ENCODE results near the gene NRXN3.

The NRXN3 gene

GRCh38 chr14:78450669-78451318 lies 280.6 kb downstream of the NRXN3 start:
- Histone ChIP-seq H3K36me3 (ENCODE audit: low read depth) (no peaks in the 10 kb centered on the region), H3K4me1 (ENCODE audit: insufficient read depth, poor library complexity, severe bottlenecking) (no peaks in the 10 kb centered on the region), H3K9me3 (ENCODE audit: severe bottlenecking) (no peaks in the 10 kb centered on the region), H3K27me3 (ENCODE audit: insufficient read depth, poor library complexity, severe bottlenecking) (no peaks in the 10 kb centered on the region), H3K27ac (ENCODE audit: poor library complexity, severe bottlenecking) (no peak overlapping the region), H3K4me3 (ENCODE audit: severe bottlenecking) (no peak overlapping the region)
- ATAC-seq (ENCODE audit: low read depth) (no peak), DNase-seq (ENCODE audit: low spot score) (no peak)
- TF ChIP-seq CTCF (IDR thresholded peaks at IDR 0.05; ENCODE audit: poor library complexity, severe bottlenecking), result no peak

DNA sequence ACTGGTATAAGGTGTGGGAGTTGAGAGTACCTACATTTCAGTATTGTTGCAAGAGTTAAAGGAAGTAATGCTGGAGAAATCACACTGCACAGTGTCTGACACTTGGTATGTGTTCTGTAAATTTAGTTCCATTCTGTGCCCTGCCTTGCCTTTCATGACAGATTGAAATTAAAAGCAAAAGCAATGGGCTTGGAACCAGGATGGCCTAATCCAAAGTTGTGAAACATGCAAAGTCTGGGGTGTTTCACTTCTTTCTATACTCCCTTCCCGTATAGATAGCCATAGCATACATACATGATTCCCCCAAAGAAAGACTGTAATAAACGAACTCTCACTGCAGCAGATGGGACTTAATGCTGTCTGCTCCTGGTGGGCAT lies 281.1 kb downstream of the NRXN3 start:
- Histone ChIP-seq H3K27ac (ENCODE audit: poor library complexity, severe bottlenecking) (no peak overlapping the region), H3K4me3 (ENCODE audit: severe bottlenecking) (no peak overlapping the region), H3K9me3 (ENCODE audit: severe bottlenecking) (no peaks in the 10 kb centered on the region), H3K4me1 (ENCODE audit: insufficient read depth, poor library complexity, severe bottlenecking) (no peaks in the 10 kb centered on the region), H3K27me3 (ENCODE audit: insufficient read depth, poor library complexity, severe bottlenecking) (no peaks in the 10 kb centered on the region), H3K36me3 (ENCODE audit: low read depth) (no peaks in the 10 kb centered on the region)
- no peak for ATAC-seq (ENCODE audit: low read depth)
- no peak for TF ChIP-seq CTCF (IDR thresholded peaks at IDR 0.05; ENCODE audit: poor library complexity, severe bottlenecking)
- no peak for DNase-seq (ENCODE audit: low spot score)

GRCh38 chr14:78455896-78456435 lies 285.8 kb downstream of the NRXN3 start:
- DNase-seq (ENCODE audit: low spot score) (no peak), ATAC-seq (ENCODE audit: low read depth) (no peak)
- H3K36me3 ChIP-seq (ENCODE audit: low read depth), result no peaks in the 10 kb centered on the region
- H3K9me3 ChIP-seq (ENCODE audit: severe bottlenecking), result no peaks in the 10 kb centered on the region
- peaks cover 6% of the 10 kb centered on the region for H3K27me3 ChIP-seq (ENCODE audit: insufficient read depth, poor library complexity, severe bottlenecking)
- H3K27ac ChIP-seq (ENCODE audit: poor library complexity, severe bottlenecking), result no peak overlapping the region
- H3K4me3 ChIP-seq (ENCODE audit: severe bottlenecking), result no peak overlapping the region
- TF ChIP-seq CTCF (IDR thresholded peaks at IDR 0.05; ENCODE audit: poor library complexity, severe bottlenecking), result no peak
- H3K4me1 ChIP-seq (ENCODE audit: insufficient read depth, poor library complexity, severe bottlenecking), result no peaks in the 10 kb centered on the region

GRCh38 chr14:78469947-78470346 lies 299.8 kb downstream of the NRXN3 start:
- Histone ChIP-seq H3K36me3 (ENCODE audit: low read depth) (no peaks in the 10 kb centered on the region), H3K27ac (ENCODE audit: poor library complexity, severe bottlenecking) (no peak overlapping the region), H3K4me3 (ENCODE audit: severe bottlenecking) (no peak overlapping the region), H3K27me3 (ENCODE audit: insufficient read depth, poor library complexity, severe bottlenecking) (peaks cover 5% of the 10 kb centered on the region), H3K9me3 (ENCODE audit: severe bottlenecking) (no peaks in the 10 kb centered on the region), H3K4me1 (ENCODE audit: insufficient read depth, poor library complexity, severe bottlenecking) (no peaks in the 10 kb centered on the region)
- TF ChIP-seq CTCF (IDR thresholded peaks at IDR 0.05; ENCODE audit: poor library complexity, severe bottlenecking), result no peak
- ATAC-seq (ENCODE audit: low read depth) (no peak), DNase-seq (ENCODE audit: low spot score) (no peak)

- no peak for DNase-seq (ENCODE audit: low spot score)
- peaks cover 22% of the 10 kb centered on the region for H3K27me3 ChIP-seq (ENCODE audit: insufficient read depth, poor library complexity, severe bottlenecking)
- ATAC-seq (ENCODE audit: low read depth), result no peak
- H3K27ac ChIP-seq (ENCODE audit: poor library complexity, severe bottlenecking), result no peak overlapping the region
- no peak for TF ChIP-seq CTCF (IDR thresholded peaks at IDR 0.05; ENCODE audit: poor library complexity, severe bottlenecking)
- H3K4me1 ChIP-seq (ENCODE audit: insufficient read depth, poor library complexity, severe bottlenecking), result no peaks in the 10 kb centered on the region
- no peak overlapping the region for H3K4me3 ChIP-seq (ENCODE audit: severe bottlenecking)
- no peaks in the 10 kb centered on the region for H3K36me3 ChIP-seq (ENCODE audit: low read depth)
- no peaks in the 10 kb centered on the region for H3K9me3 ChIP-seq (ENCODE audit: severe bottlenecking)
Observed at GRCh38 chr14:78479127-78479780, 309.1 kb downstream of the NRXN3 start.

All from RWPE2 (cell line).